HepG2 (cell line): Measurements from ENCODE around the gene FOXA1. TPM values are rescaled to one million over a fixed set of nuclear protein-coding genes. Genes with fewer than 3 reads are reported as not detected.
A peak's percentile ranks its signal among the peaks of the same experiment; 100 is the strongest.

Experiments
- ATF7 ChIP-seq, 2 experiments: fragments of 450-650 bp in 1 of 2; sonication (generic) in 1 of 2; formaldehyde crosslinking in 1 of 2; IDR thresholded peaks; 2 replicates each; pipeline versions ENCODE4 v1.4.0 to v1.6.1; 2016 to 2020; ENCODE audit warnings: antibody characterized with exemption in 1 of 2, mild to moderate bottlenecking in 1 of 2, missing genetic modification reagents in 1 of 2
- CBX5 ChIP-seq: sonication (generic); formaldehyde crosslinking; IDR thresholded peaks from 2 replicates; pipeline ENCODE4 v1.4.0; 2020; ENCODE audit warnings: missing genetic modification reagents, borderline replicate concordance
- CREBL2 ChIP-seq: sonication (generic); formaldehyde crosslinking; IDR thresholded peaks from 2 replicates; pipeline ENCODE4 v1.8.1; 2023; ENCODE audit warnings: missing genetic modification reagents, mild to moderate bottlenecking, borderline replicate concordance
- DNMT1 ChIP-seq: sonication (generic); formaldehyde crosslinking; IDR thresholded peaks from 2 replicates; pipeline ENCODE4 v1.5.1; 2020; ENCODE audit warnings: mild to moderate bottlenecking, missing genetic modification reagents
- HOXA5 ChIP-seq: sonication (generic); formaldehyde crosslinking; IDR thresholded peaks from 2 replicates; pipeline ENCODE4 v1.4.0; 2020; ENCODE audit warnings: missing genetic modification reagents
- KDM5A ChIP-seq: fragments of 200-600 bp; sonication (generic); IDR thresholded peaks from 2 replicates; pipeline ENCODE4 v1.7.0; 2018; ENCODE audit warnings: antibody characterized with exemption, mild to moderate bottlenecking, low read length, borderline replicate concordance
- KDM5B ChIP-seq: sonication (generic); formaldehyde crosslinking; IDR thresholded peaks from 2 replicates; pipeline ENCODE4 v1.4.0; 2020; ENCODE audit warnings: missing genetic modification reagents, mild to moderate bottlenecking, borderline replicate concordance
- NCOA1 ChIP-seq: sonication (generic); formaldehyde crosslinking; IDR thresholded peaks from 2 replicates; pipeline ENCODE4 v1.9.0; 2021; ENCODE audit warnings: missing genetic modification reagents
- RORA ChIP-seq: sonication (generic); formaldehyde crosslinking; IDR thresholded peaks from 2 replicates; pipeline ENCODE4 v1.5.0; 2020; ENCODE audit warnings: mild to moderate bottlenecking, missing genetic modification reagents, moderate library complexity
- TBL1XR1 ChIP-seq: fragments of 150-350 bp; IDR thresholded peaks from 2 replicates; pipeline ENCODE4 v1.6.1; 2014; ENCODE audit warnings: borderline replicate concordance, low read length; ENCODE audit not compliant: partially characterized antibody
- TBX3 ChIP-seq: fragments of 450-650 bp; IDR thresholded peaks from 2 replicates; pipeline ENCODE4 v1.6.1; 2017; ENCODE audit warnings: antibody characterized with exemption, mild to moderate bottlenecking, inconsistent platforms, borderline replicate concordance
- YEATS4 ChIP-seq: sonication (generic); formaldehyde crosslinking; IDR thresholded peaks from 2 replicates; pipeline ENCODE4 v1.4.0; 2020; ENCODE audit warnings: missing genetic modification reagents, borderline replicate concordance
- ZBTB20 ChIP-seq: sonication (generic); formaldehyde crosslinking; IDR thresholded peaks from 2 replicates; pipeline ENCODE4 v1.8.1; 2023; ENCODE audit warnings: missing genetic modification reagents, low read depth, mild to moderate bottlenecking, borderline replicate concordance
- ZNF12 ChIP-seq: sonication (generic); formaldehyde crosslinking; IDR thresholded peaks from 2 replicates; pipeline ENCODE4 v1.5.0; 2020; ENCODE audit warnings: missing genetic modification reagents
- ZNF136 ChIP-seq: sonication (generic); formaldehyde crosslinking; IDR thresholded peaks from 2 replicates; pipeline ENCODE4 v1.8.1; 2022; ENCODE audit warnings: low read depth, mild to moderate bottlenecking, moderate library complexity, missing genetic modification reagents
- ZNF225 ChIP-seq: sonication (generic); formaldehyde crosslinking; IDR thresholded peaks from 2 replicates; pipeline ENCODE4 v1.4.0; 2020; ENCODE audit warnings: mild to moderate bottlenecking, missing genetic modification reagents
- ZNF33A ChIP-seq: sonication (generic); formaldehyde crosslinking; IDR thresholded peaks from 2 replicates; pipeline ENCODE4 v1.5.1; 2020; ENCODE audit warnings: missing genetic modification reagents, mild to moderate bottlenecking, moderate library complexity, borderline replicate concordance
- ZNF530 ChIP-seq: sonication (generic); formaldehyde crosslinking; IDR thresholded peaks from 2 replicates; pipeline ENCODE4 v1.5.0; 2020; ENCODE audit warnings: low read depth, mild to moderate bottlenecking, missing genetic modification reagents
- ZNF598 ChIP-seq: sonication (generic); formaldehyde crosslinking; IDR thresholded peaks from 2 replicates; pipeline ENCODE4 v1.5.1; 2020; ENCODE audit warnings: mild to moderate bottlenecking, missing genetic modification reagents, borderline replicate concordance
- ZNF678 ChIP-seq: sonication (generic); formaldehyde crosslinking; IDR thresholded peaks from 2 replicates; pipeline ENCODE4 v1.4.0; 2020; ENCODE audit warnings: mild to moderate bottlenecking, missing genetic modification reagents
- ZNF687 ChIP-seq: sonication (generic); formaldehyde crosslinking; IDR thresholded peaks from 2 replicates; pipeline ENCODE4 v1.5.1; 2020; ENCODE audit warnings: mild to moderate bottlenecking, missing genetic modification reagents, moderate library complexity
- ZNF776 ChIP-seq: sonication (generic); formaldehyde crosslinking; IDR thresholded peaks from 2 replicates; pipeline ENCODE4 v1.4.0; 2020; ENCODE audit warnings: mild to moderate bottlenecking, missing genetic modification reagents
- ZNF850 ChIP-seq: sonication (generic); formaldehyde crosslinking; conservative IDR thresholded peaks from 2 replicates; pipeline ENCODE4 v1.9.0; 2021; ENCODE audit warnings: mild to moderate bottlenecking, missing genetic modification reagents
- ZNF891 ChIP-seq: sonication (generic); formaldehyde crosslinking; IDR thresholded peaks from 2 replicates; pipeline ENCODE4 v1.5.0; 2020; ENCODE audit warnings: mild to moderate bottlenecking, missing genetic modification reagents
- ZSCAN22 ChIP-seq: sonication (generic); formaldehyde crosslinking; IDR thresholded peaks from 2 replicates; pipeline ENCODE4 v1.4.0; 2020; ENCODE audit warnings: mild to moderate bottlenecking, missing genetic modification reagents
- polyA plus RNA-seq, 8 experiments: library from polyadenylated mRNA; depleted of rRNA in 3 of 8; stranded (reverse) in 7 of 8; unstranded in 1 of 8; fragments of >200 nt; fragmentation: Illumina TruSeq in 4 of 8; extraction: Trizol in 4 of 8; gene quantifications; 2 replicates each; pipeline versions ENCODE4 v1.2.1 to v1.2.3, GENCODE V29; 2011 to 2016; ENCODE audit warnings: low read depth in 4 of 8, missing spikeins in 1 of 8, mixed read lengths in 1 of 8; ENCODE audit not compliant: insufficient read depth in 1 of 8
- total RNA-seq, 5 experiments: library from RNA; depleted of rRNA; stranded (reverse); fragments of >200 nt; fragmentation: Illumina TruSeq; extraction: Trizol; gene quantifications; 2 replicates each; pipeline ENCODE4 v1.2.3, GENCODE V29; 2016; ENCODE audit warnings: low read depth in 1 of 5

Gene FOXA1
- total and polyA plus RNA-seq, 2 of the 13 experiments (the other 11 are each of a cell fraction or from before 2014, with no cell fraction given) = 43.4 to 58.6 TPM

- peak; percentile 33; the same call in 1 of the 2 replicates for TF ChIP-seq ZNF687 (CRISPR knock-in tag)
- TF ChIP-seq ZNF33A = no peak
- TF ChIP-seq YEATS4 (CRISPR knock-in tag) = no peak
- no peak for TF ChIP-seq CBX5 (CRISPR knock-in tag)
- TF ChIP-seq TBX3 = no peak
- TF ChIP-seq TBL1XR1 = no peak
- no peak for TF ChIP-seq ZNF12 (CRISPR knock-in tag)
- TF ChIP-seq ZSCAN22 (CRISPR knock-in tag) = no peak
- TF ChIP-seq ZNF530 = no peak
- no peak for TF ChIP-seq ZNF225 (CRISPR knock-in tag)
- no peak for TF ChIP-seq ZNF850 (CRISPR knock-in tag)
- TF ChIP-seq NCOA1 (CRISPR knock-in tag) = no peak
- no peak for TF ChIP-seq RORA (CRISPR knock-in tag)
- no peak for TF ChIP-seq KDM5B (CRISPR knock-in tag)
- TF ChIP-seq ZNF598 (CRISPR knock-in tag) = 0 out of 2 replicates have a peak, but pooled peaks have one; percentile 45
- TF ChIP-seq ZNF136 (CRISPR knock-in tag) = no peak
- TF ChIP-seq ATF7 (IDR thresholded peaks at IDR 0.05) = no peak
- TF ChIP-seq ATF7 (CRISPR knock-in tag; IDR thresholded peaks at IDR 0.05) = no peak
- TF ChIP-seq HOXA5 (CRISPR knock-in tag) = no peak
- TF ChIP-seq ZNF678 (CRISPR knock-in tag) = peak; percentile 61; the same call in 1 of the 2 replicates
- TF ChIP-seq ZNF891 (CRISPR knock-in tag) = peak; percentile 35; the same call in 1 of the 2 replicates
- 0 out of 2 replicates have a peak, but pooled peaks have one; percentile 15 for TF ChIP-seq ZNF776 (CRISPR knock-in tag)
- 0 out of 2 replicates have a peak, but pooled peaks have one; percentile 24 for TF ChIP-seq DNMT1 (CRISPR knock-in tag)
- no peak for TF ChIP-seq ZBTB20 (CRISPR knock-in tag)
- TF ChIP-seq KDM5A = no peak
- no peak for TF ChIP-seq CREBL2
Observed at GRCh38 chr14:37599507-37600368, 4.7 kb upstream of the FOXA1 start (continued).
